NB4 (cell line): ENCODE data around the gene BIRC5.

Experiments used
- DNase-seq: peaks from one replicate; pipeline ENCODE4 v3.0.0; 2010; ENCODE audit warnings: low read depth
- H3K4me3 ChIP-seq: one replicate; pipeline ENCODE4 v1.5.1; 2011; ENCODE audit warnings: mild to moderate bottlenecking, low read depth, low read length, moderate library complexity
- CTCF ChIP-seq: IDR thresholded peaks from one replicate; pipeline ENCODE4 v1.5.1; 2012; ENCODE audit warnings: low read depth, low read length
- MYC ChIP-seq: IDR thresholded peaks from 2 replicates; pipeline ENCODE4 v1.6.1; 2011; ENCODE audit warnings: low read depth, low read length
- POLR2A ChIP-seq: IDR thresholded peaks from 2 replicates; pipeline ENCODE4 v1.6.1; 2011; ENCODE audit warnings: mild to moderate bottlenecking; ENCODE audit not compliant: insufficient read length; ENCODE audit errors: extremely low read depth
- TF ChIP-seq, protein P1 (sequence below): IDR thresholded peaks from 2 replicates; pipeline ENCODE4 v1.6.1; 2011; ENCODE audit warnings: low read depth, low read length

BIRC5 gene

GRCh38 chr17:78183916-78184315 is 30.1 kb upstream of the BIRC5 start:
- no peak for DNase-seq
- H3K4me3 ChIP-seq = no peak overlapping the region
- TF ChIP-seq CTCF (no peak), POLR2A (no peak), MYC (no peak)
- TF ChIP-seq, protein P1, sequence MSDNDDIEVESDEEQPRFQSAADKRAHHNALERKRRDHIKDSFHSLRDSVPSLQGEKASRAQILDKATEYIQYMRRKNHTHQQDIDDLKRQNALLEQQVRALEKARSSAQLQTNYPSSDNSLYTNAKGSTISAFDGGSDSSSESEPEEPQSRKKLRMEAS = no peak

GRCh38 chr17:78184351-78184750 is 29.7 kb upstream of the BIRC5 start:
- no peak for DNase-seq
- H3K4me3 ChIP-seq = no peak overlapping the region
- TF ChIP-seq POLR2A (no peak), MYC (no peak), CTCF (no peak)
- TF ChIP-seq, protein P1 = no peak

- no peak for TF ChIP-seq MYC
- no peak for TF ChIP-seq CTCF
- TF ChIP-seq, protein P1 = no peak
- no peak for TF ChIP-seq POLR2A
- no peak overlapping the region for H3K4me3 ChIP-seq
- DNase-seq = no peak
Observed at GRCh38 chr17:78184868-78185267, 29.2 kb upstream of the BIRC5 start.

DNA sequence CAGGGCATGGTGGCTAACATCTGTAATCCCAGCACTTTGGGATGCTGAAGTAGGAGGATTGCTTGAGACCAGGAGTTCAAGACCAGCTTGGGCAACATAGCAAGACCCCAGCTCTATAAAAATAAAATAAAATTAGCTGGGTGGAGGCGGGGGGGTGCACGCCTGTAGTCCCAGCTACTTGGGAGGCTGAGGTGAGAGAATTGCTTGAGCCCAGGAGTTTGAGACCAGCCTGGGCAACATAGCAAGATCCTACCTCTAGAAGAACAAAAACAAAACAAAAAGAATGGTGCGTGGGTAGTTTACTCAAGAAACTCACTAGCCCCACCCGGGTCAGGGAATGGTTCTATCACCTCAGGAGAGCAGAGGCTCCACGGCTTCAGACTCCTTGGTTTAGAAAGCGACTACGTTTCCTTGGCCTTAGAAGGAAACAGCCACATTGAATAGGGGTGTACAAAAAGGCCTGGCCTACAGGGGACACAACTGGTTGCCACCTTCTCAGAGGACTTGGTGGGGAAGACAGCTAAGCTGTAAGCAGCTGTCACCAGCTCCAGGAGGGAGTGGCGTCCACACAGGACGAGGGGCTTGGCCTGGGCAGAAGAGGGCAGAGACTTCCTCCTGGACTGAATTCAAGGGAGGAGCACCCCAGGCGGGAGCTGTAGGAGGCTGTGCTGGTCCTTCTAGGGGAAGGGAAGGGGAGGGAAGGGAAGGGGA is 27.9 kb upstream of the BIRC5 start:
- DNase-seq = peak; percentile 63
- peak overlapping the region; percentile 59 for H3K4me3 ChIP-seq
- TF ChIP-seq POLR2A (no peak), MYC (no peak), CTCF (no peak)
- TF ChIP-seq, protein P1 = no peak

DNA sequence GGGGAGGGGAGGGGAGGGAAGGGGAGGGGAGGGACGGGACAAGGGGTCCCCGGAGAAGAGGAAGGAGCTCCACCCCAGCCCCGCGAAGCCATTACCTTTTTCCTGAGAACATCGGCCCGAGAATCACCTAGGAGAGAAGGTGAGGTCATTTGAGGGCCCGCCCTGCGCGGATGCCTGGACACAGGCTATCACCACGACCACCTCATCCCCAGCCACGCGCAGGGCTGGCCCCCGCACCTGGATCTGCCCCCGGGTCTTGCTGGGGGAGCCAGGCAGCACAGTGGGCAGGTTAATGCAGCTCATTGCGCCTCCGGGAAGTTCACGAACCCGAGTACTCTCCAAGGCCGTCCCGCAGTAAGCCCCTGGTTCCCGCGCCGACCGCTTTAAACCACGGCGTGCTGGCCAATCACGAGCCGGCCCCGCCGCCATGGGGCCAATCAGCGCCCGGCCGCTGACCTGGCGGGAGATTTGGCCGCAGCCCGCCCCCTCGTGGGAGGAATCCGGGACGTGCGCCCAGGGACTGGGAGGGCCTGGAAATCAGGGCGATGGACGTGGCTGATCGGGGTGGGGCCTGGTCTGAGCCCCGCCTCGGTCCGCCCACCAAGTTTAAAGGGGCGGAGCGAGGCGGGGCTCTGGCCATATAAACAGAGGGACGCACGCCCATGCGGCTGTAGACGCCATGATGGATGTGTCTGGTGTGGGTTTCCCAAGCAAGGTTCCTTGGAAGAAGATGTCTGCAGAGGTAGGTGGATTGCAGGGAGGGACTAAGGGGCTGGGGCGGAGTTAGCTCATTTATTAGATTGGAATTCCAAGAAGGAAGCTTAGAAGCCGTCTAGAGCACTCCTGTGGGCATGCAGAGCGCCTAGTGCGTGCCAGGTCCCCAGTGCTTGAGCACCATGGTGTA is 27.1 kb upstream of the BIRC5 start, which contains the start of the genes AFMID and TK1:
Gene AFMID, plus strand, starts transcription at position 671 of the 904 bp plus-strand sequence. Its CDS starts 9 bp downstream, at position 680.
Gene TK1, minus strand, starts transcription at position 361 of the 904 bp plus-strand sequence. Its CDS starts 58 bp downstream, at position 303.
- peak within 1 kb of the TSS; percentile 98 for H3K4me3 ChIP-seq
- peak; percentile 98 for DNase-seq
- TF ChIP-seq CTCF (no peak), POLR2A (peak; percentile 95), MYC (peak; percentile 94)
- TF ChIP-seq, protein P1 = peak; percentile 83
